HG03354 (cell line): ENCODE data around the gene ARRDC5.

Source experiments
- ATAC-seq: cut with Tn5 transposase; IDR thresholded peaks from one replicate; pipeline ENCODE4 v1.9.1; 2021; ENCODE audit warnings: mild to moderate bottlenecking; ENCODE audit not compliant: unreplicated experiment, poor library complexity, severe bottlenecking

The ARRDC5 gene

DNA sequence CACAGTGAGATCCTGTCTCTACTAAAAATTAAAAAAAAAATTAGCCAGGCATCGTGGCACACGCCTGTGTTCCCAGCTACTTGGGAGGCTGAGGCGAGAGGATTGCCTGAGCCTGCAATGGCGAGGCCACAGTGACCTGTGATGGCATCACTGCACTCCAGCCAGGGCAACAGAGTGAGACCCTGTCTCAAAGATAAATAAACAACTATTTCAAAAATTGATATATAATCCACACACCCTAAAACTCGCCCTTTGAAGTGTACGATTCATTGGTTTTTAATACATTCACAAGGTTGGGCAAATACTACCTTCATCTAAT is 59.1 kb downstream of the ARRDC5 start:
- no peak for ATAC-seq
